GM18873 (cell line): ENCODE measurements around the gene IL10RA.
"Not testable (repeated sequence)": the region's sequence is repeated elsewhere in the genome, so short reads cannot be mapped to it uniquely, and the experiment has no call there.

Source experiments
- ATAC-seq: cut with Tn5 transposase; IDR thresholded peaks from one replicate; pipeline ENCODE4 v1.9.1; 2021; ENCODE audit warnings: mild to moderate bottlenecking, moderate library complexity, moderate number of reproducible peaks; ENCODE audit not compliant: unreplicated experiment, low FRiP score

The IL10RA gene

DNA sequence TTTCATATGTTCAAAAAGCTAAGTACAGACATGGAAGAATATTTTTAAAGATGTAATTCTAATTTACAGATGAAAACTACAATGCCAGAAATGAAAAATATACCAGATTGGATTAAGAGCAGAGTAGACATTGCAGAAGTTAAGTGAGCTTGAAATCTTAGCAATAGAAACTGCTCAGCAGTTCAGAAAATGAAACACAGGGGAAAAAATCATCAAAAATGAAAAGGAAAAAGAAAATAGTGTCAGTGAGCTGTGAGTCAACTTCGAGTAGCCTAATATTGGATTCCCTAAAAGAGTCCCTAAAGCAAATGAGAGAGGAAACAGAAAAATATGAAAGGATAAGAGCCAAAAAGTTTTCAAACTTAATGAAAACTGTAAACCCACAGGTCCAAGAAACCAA is 25.8 kb upstream of the IL10RA start:
- no peak for ATAC-seq

DNA sequence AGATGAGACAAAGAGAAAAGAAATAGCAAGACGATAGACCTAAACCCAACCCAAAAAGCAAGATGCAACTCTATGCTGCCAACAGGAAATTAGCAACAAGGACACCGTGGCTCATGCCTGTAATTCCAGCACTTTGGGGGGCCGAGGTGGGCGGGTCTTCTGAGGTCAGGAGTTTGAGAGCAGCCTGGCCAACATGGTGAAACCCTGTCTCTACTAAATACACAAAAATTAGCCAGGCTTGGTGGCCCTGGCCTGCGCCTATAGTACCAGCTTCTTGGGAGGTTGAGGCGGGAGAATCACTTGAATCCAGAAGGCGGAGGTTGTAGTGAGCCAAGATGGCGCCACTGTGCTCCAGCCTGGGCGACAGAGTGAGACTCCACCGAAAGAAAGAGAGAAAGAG is 24.3 kb upstream of the IL10RA start:
- no peak for ATAC-seq

DNA sequence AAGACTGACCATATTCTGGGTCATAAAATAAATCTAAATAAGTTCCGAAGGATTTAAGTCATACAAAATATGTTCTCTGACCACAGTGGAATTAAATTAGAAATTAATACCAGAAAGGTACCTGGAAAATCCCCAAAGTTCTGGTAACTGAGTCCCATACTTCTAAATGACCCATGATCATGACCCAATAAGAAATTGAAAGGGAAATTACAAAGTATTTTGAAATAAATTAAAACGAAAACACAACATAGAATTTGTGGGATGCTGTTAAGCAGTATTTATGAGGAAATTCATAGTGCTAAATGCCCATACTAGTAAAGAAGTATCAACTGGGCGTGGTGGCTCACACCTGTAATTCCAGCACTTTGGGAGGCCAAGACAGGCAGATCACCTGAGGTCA is 23.4 kb upstream of the IL10RA start:
- ATAC-seq, result no peak

DNA sequence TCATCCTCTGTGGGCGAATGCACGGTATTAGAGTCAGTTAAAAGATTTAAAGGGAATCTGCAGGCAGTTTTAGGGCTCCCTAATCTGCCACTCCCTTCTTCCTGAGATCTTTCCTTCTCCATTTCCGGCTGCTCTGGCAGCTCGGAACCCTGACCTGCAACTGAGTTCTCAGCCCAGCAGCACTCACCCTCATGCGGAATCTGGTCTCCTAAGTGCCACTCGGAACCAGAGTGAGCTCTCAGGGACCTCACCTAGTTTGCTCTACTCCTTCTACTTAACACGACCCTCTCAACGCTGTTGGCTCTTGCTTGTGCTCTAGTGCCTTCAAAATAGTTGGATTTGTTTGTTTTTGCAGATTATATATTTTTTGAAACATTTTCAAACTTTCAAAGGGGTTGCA is 19.3 kb upstream of the IL10RA start:
- ATAC-seq, result no peak

DNA sequence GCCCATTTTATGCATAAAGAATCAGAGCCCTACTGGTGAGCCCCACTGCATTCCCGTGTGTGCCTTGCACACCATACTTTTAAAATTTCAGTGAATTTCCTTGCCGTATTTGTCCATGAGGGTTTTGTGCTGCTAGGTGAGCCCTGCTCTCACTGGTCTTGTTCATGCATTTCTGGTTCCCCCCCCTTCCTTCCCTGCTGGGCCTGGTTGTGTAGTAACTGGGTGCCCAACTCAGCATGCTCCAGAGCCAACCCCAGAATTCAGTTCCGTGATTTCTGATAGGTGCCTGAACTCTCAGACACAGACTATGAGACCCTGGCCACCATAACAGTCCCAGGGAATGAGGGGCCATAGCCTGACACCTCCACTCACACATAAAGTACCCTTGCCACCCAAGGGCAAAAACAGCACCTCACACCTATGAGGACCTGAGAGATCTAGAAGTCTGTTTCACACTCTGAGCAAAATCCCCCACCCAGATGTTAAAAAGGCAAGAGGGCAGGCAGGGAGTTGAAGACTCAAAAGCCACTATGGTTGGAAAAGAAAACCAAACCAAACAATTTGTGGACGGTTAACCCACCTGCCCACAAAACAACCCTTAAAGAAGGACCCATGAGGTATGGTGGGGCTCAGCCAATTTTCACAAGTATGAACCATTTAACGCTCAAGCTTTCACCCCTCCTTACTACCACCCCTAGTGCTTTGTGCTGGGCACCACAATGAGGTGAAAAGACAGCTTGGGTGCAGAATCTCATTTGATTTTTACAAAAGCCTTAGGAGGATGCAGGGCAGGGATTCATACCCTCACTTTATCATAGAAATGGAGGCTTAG is 16.8 kb upstream of the IL10RA start:
- ATAC-seq, result no peak

DNA sequence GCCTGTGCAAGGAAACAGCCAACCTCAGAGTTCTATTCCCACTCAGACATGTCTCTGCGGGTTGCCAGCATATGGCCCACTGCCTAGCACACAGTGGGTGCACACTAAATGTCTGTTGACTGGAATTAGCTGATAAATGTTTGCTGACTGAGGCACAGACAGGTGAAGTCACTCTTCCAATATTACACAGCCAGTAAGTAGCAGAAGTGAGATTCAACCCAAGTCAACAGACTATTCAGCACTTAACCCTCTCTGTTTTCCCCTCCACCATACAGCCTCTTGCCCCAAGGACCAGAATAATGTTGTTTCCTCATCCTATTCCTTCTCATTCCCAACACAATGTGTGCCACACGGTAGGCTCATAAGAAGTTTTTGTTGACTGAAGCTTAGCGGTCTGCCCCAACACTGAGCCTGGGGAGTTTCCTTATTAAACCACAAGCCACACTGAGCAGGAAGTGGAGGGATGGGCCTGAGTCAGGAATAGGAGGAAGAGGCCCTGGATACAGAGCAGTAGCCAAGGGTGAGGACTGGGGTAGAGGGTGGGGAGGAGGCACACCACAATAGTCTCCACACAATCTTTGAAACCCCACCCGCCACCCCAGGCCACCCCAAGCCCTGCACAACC is 15.7 kb upstream of the IL10RA start:
- ATAC-seq, result no peak

DNA sequence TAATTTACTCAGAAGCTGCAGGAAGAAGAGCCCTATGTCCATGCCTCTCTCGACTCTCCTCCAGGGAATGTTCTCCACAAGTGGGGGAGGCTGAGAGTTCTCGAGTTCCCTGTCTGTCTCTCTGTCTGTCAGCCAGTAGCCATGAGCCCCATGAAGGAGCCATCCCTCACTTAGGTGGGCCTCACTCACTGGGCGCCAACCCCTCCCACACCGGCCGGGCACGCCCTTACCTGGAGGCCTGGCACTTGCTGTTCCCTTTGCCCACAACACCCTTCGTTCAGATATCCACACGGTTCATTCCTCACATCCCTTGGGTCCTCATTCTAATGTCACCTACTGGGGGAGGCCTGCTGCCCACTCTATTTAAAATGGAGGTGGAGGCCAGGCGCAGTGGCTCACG is 14.2 kb upstream of the IL10RA start:
- no peak for ATAC-seq

DNA sequence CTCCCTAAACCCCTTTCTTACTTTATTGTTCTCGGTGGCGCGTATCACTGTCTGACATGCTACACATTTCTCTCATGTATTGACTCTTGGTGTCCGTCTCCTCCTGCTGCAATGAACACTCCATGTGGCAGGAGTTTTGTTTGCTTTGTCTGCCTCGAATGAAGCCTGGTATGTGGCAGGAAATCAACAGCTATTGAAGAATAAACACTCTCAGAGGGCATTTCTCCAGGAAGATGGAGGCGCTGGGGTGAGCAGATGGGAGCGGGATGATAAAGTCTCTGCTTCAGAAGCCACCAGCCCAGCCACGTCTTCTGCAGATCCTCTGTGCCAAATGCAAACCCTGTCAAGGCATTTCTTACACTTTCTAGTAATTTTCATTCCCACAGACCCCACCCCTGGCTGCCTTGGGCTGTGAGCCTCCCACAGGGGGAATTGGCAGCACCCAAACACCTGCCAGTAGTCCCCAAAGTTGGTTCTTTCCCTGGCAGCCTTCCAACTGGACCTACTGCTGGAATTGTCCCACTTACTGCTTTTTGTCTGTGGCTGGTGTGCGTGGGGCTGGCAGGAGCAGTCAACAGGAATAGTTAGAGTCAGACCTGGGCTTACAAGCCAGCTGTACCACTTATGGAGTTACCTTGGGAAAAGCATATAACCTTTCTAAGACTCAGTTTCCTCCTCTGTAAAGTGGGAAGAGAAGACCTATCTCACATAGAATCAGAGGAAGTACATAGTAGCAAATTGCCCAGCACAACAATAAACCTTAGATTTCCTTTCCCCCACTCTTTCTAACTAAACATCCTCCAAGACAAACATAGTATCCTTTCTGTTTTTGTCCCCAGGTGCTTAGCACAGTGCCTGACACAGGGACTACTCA is 13.3 kb upstream of the IL10RA start:
- no peak for ATAC-seq

DNA sequence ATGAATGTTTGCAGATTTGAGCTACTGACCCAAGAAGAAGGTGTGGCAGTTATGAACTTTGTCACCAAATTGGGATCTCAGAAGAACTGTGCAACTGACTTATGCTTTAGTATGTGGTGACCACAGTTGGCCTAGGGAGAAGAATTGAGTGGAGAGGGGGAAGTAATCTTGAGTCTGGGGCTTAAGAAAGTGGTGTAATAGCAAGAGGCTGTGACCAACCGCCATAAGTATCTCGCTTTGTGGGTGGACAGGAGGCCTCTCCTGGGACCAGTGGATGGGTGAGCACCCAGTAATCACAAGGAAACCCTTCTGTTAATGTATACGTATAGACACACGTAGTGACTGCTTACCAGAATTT is 12.7 kb upstream of the IL10RA start:
- no peak for ATAC-seq

DNA sequence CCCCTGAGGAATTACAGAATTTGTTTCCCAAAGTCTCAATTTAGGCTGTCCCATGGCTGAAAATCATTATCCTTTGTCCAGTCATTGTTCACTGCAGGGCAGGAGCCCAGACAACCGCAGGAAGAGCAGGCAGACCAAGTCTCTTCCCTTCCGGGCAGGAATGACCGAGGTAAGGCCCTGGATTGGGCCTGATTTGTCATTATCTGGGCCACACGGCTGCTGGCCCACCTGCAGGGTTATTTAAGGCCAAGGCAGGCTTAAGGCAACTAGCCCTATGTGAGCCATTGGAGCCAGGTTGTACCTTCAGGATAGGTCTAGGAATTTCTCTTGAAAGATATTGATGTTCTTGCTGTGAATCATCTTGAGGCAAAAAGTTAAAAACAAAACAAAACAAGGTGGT is 9.7 kb upstream of the IL10RA start:
- ATAC-seq, result no peak

DNA sequence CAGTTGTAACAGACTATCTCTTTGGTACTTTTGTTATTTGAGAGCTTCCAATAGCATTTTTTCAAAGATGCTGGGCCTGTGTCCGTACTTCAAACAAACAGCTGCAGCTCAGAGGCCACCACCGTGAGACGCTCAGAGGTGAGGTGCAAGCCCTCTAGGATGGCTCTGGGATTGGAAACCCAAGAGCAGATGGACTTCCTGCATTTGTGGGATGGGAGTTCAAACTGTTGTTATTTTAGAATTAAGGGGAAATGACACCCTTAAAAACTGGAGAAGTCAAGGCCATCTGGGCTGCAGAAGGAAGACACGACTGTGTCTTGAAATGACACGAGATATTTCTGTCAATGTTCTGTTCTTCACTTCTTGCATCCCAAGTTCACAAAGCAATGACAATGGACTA is 9.2 kb upstream of the IL10RA start:
- ATAC-seq, result no peak

DNA sequence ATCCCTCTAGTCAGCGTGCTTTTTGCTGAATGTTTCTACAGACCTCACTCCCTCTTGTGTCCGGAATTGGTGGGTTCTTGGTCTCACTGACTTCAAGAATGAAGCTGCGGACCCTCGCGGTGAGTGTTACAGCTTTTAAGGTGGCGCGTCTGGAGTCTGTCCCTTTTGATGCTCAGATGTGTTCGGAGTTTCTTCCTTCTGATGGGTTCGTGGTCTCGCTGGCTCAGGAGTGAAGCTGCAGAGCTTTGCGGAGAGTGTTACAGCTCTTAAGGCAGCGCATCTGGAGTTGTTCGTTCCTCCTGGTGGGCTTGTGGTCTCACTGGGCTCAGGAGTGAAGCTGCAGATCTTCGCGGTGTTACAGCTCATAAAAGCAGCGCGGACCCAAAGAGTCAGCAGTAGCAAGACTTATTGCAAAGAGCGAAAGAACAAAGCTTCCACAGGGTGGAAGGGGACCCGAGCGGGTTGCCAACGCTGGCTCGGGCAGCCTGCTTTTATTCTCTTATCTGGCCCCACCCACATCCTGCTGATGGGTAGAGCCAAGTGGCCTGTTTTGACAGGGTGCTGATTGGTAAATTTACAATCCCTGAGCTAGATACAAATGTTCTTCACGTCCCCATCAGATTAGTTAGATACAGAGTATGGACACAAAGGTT is 8.5 kb upstream of the IL10RA start:
- ATAC-seq, result not testable (repeated sequence)

DNA sequence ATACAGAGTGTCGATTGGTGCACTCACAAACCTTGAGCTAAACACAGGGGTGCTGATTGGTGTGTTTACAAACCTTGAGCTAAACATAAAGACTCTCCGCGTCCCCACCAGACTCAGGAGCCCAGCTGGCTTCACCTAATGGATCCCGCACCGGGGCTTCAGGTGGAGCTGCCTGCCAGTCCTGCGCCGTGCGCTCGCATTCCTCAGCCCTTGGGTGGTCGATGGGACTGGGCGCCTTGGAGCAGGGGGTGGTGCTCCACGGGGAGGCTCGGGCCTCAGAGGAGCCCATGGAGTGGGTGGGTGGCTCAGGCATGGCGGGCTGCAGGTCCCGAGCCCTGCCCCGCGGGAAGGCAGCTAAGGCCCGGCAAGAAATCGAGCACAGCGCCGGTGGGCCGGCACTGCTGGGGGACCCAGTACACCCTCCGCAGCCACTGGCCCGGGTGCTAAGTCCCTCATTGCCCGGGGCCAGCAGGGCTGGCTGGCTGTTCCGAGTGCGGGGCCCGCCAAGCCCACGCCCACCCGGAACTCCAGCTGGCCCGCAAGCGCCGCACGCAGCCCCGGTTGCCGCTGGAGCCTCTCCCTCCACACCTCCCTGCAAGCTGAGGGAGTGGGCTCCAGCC is 7.8 kb upstream of the IL10RA start:
- ATAC-seq, result not testable (repeated sequence)

DNA sequence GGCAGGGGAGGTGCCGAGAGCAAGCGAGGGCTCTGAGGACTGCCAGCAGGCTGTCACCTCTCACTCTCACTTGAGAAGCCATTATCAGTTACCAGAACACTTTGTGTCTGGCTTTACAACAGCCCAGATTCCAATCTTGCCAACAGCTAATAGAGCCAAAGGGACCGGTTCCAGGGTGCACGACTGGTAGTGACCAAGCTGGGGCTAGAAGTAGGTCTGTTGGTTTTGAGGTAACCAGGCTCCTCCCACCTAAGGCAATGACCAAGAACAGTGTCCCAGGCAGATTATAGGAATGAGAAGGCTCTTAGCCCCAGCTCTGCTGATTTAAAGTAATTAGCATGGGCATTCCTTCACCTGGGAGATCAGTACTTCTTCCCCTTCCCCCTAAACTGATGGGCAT is 7.2 kb upstream of the IL10RA start:
- ATAC-seq, result no peak

DNA sequence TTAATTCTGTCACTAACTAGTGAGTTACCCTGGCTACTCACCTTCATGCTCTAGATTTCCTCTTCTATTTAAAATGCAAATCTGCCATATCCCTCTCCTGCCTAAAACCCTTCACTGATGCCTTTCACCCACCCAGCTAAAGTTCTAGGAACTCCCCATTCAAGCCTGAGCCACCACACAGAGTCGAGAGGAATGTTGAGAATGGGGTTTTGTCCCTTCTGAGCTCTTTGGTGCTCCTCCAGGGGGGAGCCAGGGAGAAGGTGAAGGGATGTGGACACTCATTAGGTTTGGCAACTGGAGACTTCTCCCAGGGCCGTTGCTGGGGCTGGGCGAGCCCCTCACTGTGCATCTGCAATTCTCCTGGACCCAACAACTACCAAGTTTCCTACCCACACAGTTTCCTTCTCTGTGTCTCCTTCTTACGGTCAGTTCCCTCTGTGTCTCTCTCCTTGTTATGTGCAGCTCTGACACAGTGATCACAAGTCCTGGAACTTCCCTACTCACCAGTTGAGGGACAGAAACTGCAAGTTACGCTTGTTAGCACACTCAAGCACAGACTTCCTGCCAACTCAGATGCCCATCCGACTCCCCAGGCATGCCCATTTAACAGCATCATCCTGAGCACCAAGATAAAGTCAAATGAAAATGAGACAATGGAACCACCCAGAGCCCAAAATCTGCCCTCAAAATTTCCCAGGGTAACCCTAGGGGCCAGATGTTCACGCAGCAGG is 6.5 kb upstream of the IL10RA start:
- ATAC-seq, result peak; percentile 60

DNA sequence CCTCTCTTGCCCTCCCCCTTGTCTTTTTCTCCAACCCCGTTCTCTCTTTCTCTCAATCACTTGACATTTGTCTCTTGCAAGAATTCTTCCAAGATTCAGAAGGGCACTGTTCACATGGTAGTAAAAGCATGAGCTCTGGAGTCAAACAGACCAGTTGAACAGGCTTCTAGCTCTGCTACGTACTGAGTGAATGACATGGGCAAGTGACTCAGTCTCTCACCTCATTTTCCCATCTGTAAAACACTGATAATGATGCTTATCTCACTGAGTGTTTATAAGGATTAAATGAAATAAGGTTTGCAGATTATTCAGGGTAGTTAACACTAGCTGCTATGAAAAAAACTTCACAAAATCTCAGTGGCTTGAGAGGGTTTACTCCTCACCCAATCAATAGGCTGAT is 5.9 kb upstream of the IL10RA start:
- no peak for ATAC-seq

DNA sequence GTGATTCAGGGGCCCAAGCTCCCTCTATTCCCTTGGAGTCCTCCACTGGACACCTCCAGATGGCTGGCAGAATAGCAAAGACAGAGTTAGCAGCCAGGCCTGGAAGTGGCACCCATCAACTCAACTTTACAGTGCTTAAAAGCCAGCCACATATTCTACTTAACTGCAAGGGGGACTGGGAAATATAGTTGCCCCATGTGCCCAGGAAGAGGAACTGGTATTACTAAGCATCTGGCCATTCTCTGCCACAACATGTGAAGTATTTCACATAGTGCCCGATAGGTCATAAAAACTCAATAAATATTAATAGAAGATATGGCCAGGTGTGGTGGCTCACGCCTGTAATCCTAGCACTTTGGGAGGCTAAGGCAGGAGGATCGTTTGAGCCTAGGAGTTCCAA is 5.5 kb upstream of the IL10RA start:
- ATAC-seq, result no peak

DNA sequence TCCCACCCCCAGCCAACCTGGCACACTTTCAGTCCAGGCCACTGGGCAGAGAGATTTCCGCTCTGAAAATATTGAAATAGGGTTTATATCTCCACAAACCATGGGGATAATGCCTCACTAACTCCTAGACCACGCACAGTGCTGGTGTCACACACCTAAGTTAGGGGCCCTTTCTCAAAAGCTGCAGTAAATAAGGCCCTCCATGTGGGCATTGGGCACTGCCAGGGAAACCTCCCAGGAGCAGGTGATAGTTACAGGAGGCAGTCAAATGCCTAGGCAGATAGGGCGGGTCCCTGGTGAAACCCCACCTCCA is 3.1 kb upstream of the IL10RA start:
- no peak for ATAC-seq

DNA sequence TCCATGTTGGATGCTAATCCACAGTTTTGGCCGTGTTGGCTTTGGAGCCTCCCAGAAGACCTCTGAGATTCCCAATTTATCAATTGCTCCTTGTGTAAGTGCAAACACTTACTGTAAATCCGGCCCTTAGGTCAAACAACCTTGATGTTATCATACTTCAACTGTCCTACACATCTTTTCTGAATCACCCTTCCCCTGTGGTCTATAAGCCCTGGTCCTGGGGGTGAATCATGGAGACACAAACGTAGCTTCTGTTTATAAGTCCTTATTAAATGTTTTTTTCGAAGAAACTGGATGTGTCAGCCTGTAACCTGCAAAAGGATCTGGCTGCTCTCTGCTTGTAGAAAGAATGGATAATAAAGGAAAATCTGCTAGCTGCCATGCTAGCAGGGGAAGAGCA is 1.7 kb upstream of the IL10RA start:
- no peak for ATAC-seq

DNA sequence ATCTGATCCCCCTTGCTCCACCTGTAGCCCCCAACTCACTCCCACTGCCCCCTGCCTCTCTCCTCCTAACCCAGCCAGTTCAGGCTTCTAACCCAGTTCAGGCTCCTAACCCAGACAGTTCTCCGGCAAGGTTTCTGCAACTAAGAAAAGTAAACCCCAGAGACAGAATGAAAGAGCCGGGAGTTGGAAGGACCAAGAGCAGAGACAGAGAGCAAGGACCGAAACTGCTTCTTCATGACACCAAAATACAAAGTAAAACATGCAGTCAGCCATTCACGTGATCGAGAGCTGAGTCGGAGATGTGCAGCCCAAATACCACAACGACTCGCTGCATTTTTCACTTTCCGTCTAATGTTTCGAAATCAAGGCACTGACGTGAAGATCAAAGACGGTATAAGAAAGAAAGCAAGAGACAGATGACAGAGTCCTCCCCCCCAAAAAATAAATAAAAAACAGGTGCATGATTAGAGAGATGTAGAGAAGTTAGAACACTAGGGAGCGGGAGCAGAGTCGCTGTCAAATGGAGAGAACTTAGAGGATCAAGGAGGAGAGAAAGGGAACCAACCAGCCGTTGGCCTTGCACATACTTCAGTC is 884 bp downstream of the IL10RA start:
- ATAC-seq, result peak; percentile 35
